ENCODE results near the gene CCAR1. TPM values are rescaled to one million over a fixed set of nuclear protein-coding genes. Genes with fewer than 3 reads are reported as not detected.

Gene CCAR1
- total and polyA plus RNA-seq, 2 of the 13 experiments (the other 11 are each of a cell fraction or from before 2014, with no cell fraction given), result 74.5 to 81.6 TPM

- Histone ChIP-seq H4K20me1 (ENCODE audit: insufficient read depth, low read length) (no peaks in the 10 kb centered on the region), H3K9me3 (ENCODE audit: low read length) (no peaks in the 10 kb centered on the region), H3K9ac (ENCODE audit: insufficient read depth, low read depth, low read length) (no peak overlapping the region), H3K27me3 (ENCODE audit: control insufficient read depth in 1 of 2, insufficient read depth in 2 of 2, low read length in 2 of 2) (no peaks in the 10 kb centered on the region), H3K79me2 (ENCODE audit: insufficient read depth, low read length) (peaks cover 17% of the 10 kb centered on the region), H3K36me3 (replicated peaks in 1 of 2; ENCODE audit: control insufficient read depth in 1 of 2, insufficient read depth in 2 of 2, low read length in 2 of 2) (peaks cover 10 to 43% of the 10 kb centered on the region in 2 experiments; a peak in 4 of 5 replicates), H3K4me3 (replicated peaks in 1 of 3; ENCODE audit: insufficient read depth in 1 of 3, low read depth in 2 of 3, low read length in 3 of 3) (no peak overlapping the region), H3K4me2 (ENCODE audit: low read depth, low read length) (no peak overlapping the region), H3K27ac (ENCODE audit: extremely low read length, insufficient read depth, low read length) (no peak overlapping the region), H2AFZ (ENCODE audit: low read length) (no peak overlapping the region), H3K4me1 (ENCODE audit: insufficient read depth, low read length) (peaks cover 8% of the 10 kb centered on the region)
- FAIRE-seq (no peak), ATAC-seq (no peak), DNase-seq (ENCODE audit: low spot score) (no peak)
- in situ Hi-C loops (cut with HindIII; ENCODE audit: extremely low pct_ligation_motif_present, low pct_unique_long_range_greater_than_20kb), result no loop called here
- intact Hi-C loops (cut with micrococcal nuclease; ENCODE audit: unreplicated experiment), result no loop called here
- CTCF ChIA-PET (ENCODE audit: low intra/inter-chr PET ratio, low total read pairs), result no interaction called here
- WGBS (ENCODE audit: low lambda C conversion rate), result 98% methylated on average over 9 of the region's 9 CpGs
- no TSS peak for BruUV-seq (replicated peaks)
- POLR2A ChIA-PET, result no interaction called here
- TF ChIP-seq MTA1 (CRISPR knock-in tag; IDR thresholded peaks at IDR 0.05; ENCODE audit: borderline replicate concordance) (no peak), ZFP36L1 (CRISPR knock-in tag; IDR thresholded peaks at IDR 0.05) (no peak), ZSCAN9 (CRISPR knock-in tag; IDR thresholded peaks at IDR 0.05; ENCODE audit: borderline replicate concordance) (no peak), ZNF576 (CRISPR knock-in tag; IDR thresholded peaks at IDR 0.05) (no peak), MBD4 (IDR thresholded peaks at IDR 0.05; ENCODE audit: borderline replicate concordance, low read length) (no peak), ZNF597 (CRISPR knock-in tag; IDR thresholded peaks at IDR 0.05) (no peak), PRDM4 (CRISPR knock-in tag; IDR thresholded peaks at IDR 0.05; ENCODE audit: borderline replicate concordance) (no peak), DZIP1 (CRISPR knock-in tag; IDR thresholded peaks at IDR 0.05) (no peak), SYNCRIP (IDR thresholded peaks at IDR 0.05; ENCODE audit: insufficient read depth, low read depth, low read length) (no peak), GABPB1 (CRISPR knock-in tag; IDR thresholded peaks at IDR 0.05) (no peak), XBP1 (CRISPR knock-in tag; IDR thresholded peaks at IDR 0.05) (no peak), RFX1 (IDR thresholded peaks at IDR 0.05) (no peak), KDM3A (CRISPR knock-in tag; IDR thresholded peaks at IDR 0.05; ENCODE audit: low read depth) (no peak), ZNF18 (CRISPR knock-in tag; IDR thresholded peaks at IDR 0.05; ENCODE audit: insufficient replicate concordance) (no peak), NCOA5 (CRISPR knock-in tag; IDR thresholded peaks at IDR 0.05) (no peak), ZNF136 (CRISPR knock-in tag; IDR thresholded peaks at IDR 0.05; ENCODE audit: low read depth) (no peak), XRCC5 (optimal IDR thresholded peaks at IDR 0.05; ENCODE audit: low read length) (no peak)
Observed at GRCh38 chr10:68727146-68727545, 6.1 kb downstream of the CCAR1 start.

Data from HepG2 (cell line).